ENCODE measurements around the gene ESPL1.

The ESPL1 gene

DNA sequence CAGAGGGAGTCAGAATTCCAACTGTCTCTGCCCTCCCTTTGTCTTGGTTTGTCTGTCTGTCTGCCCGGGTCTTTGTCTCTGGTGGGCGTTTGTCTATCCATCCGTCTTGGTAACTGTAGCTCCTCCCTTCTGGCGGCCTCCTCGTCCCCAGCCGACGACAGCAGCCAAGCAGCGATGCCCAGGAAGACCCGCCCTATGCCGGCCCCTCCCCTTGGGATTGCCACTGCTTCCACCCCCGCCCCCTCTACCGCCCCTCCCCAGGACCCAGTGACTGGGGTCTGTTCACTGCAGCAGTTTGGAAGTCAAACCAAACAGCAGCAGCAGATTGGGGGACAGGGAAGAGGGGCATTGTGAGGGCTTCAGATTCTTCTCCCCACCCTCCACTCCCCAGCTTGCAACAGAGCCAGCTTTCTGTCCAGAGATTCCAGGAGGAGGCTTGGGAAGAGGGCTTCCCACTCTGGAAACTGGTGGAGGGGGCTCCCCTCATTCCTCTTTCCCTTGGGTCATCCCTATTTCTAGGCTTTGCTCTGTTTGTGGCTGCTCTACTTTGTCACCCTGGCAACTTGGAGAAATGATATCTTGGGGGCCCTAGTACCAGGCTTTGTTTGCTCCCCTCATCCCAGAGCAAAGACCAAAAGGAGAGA lies 33.7 kb upstream of the ESPL1 start:
- POLR2A ChIA-PET: no interaction called here
- TF ChIP-seq, protein P1, sequence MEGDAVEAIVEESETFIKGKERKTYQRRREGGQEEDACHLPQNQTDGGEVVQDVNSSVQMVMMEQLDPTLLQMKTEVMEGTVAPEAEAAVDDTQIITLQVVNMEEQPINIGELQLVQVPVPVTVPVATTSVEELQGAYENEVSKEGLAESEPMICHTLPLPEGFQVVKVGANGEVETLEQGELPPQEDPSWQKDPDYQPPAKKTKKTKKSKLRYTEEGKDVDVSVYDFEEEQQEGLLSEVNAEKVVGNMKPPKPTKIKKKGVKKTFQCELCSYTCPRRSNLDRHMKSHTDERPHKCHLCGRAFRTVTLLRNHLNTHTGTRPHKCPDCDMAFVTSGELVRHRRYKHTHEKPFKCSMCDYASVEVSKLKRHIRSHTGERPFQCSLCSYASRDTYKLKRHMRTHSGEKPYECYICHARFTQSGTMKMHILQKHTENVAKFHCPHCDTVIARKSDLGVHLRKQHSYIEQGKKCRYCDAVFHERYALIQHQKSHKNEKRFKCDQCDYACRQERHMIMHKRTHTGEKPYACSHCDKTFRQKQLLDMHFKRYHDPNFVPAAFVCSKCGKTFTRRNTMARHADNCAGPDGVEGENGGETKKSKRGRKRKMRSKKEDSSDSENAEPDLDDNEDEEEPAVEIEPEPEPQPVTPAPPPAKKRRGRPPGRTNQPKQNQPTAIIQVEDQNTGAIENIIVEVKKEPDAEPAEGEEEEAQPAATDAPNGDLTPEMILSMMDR (IDR thresholded peaks at IDR 0.05; ENCODE audit: control extremely low read depth, extremely low read depth, low read depth, missing control alignments): no peak
- CTCF ChIA-PET: interaction anchor here (0.9 to 2.1 kb wide), 2 partner anchors 20 to 38 kb away, joined by 3 to 8 read pairs; no protein-coding TSS in a partner anchor
- no peak for DNase-seq (ENCODE audit: extremely low spot score)

DNA sequence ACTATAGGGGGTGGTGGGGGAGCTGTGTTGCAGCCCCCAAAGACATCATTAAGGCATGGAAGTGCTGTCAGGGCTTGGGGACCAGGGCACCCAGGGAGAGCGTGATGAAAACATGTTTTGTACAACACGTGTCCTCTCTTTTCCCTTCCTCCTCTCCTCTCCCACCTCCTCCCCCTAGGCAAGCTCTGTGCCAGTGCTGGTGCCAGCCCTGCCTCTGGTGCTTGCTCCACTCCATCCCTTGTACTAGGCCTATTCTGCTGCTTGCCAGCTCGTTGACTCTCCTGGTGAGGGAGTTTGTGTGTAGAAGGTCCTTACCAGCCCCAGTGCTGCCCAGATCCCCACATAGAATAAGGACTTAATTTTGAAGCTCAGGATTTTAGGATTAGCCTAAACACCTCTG lies 32.9 kb upstream of the ESPL1 start:
- ChIA-PET POLR2A (no interaction called here), CTCF (interaction anchor here (0.8 to 2.9 kb wide), 2 partner anchors 16 to 21 kb away, joined by 3 to 8 read pairs; no protein-coding TSS in a partner anchor)
- DNase-seq (ENCODE audit: extremely low spot score): no peak
- TF ChIP-seq, protein P1 (IDR thresholded peaks at IDR 0.05; ENCODE audit: control extremely low read depth, extremely low read depth, low read depth, missing control alignments): no peak

DNA sequence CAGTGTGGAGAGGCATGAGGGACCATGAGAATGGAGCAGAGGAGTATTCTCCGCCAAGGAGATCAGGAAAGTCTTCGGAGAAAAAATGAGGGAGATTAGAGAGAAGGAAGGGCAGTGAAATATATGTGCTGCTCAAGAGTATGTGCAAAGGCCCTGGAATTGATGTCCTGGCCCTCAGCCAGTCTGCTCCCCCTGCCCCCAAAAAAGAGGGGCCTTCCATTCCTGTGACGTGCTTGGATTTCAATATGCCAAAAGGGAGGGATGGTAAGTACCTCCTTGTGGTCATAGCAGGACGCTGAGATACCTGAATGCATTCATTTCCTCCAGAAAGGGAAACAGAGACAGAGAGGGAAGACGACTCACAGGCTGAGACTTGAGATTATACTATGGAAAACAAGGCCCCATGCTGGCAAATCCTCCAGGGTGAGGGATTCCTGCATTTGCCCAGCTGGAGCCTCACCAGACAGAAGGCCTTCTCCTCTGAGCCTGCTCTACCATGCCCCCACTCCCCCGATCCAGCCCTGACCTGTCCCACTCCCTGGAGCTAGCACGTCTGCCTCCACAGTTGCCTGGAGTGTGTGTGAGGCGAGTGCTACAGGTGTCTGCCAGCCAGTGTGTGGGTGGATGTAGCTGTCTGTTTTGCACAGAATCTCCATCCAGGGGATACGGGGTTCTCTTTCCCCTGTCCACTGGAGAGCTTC lies 32.2 kb upstream of the ESPL1 start:
- POLR2A ChIA-PET: no interaction called here
- DNase-seq (ENCODE audit: extremely low spot score): no peak
- CTCF ChIA-PET: interaction anchor here (0.8 to 2.9 kb wide), 9 partner anchors 11 to 170 kb away, joined by 3 to 12 read pairs (median 4); no protein-coding TSS in a partner anchor
- TF ChIP-seq, protein P1 (IDR thresholded peaks at IDR 0.05; ENCODE audit: control extremely low read depth, extremely low read depth, low read depth, missing control alignments): no peak

DNA sequence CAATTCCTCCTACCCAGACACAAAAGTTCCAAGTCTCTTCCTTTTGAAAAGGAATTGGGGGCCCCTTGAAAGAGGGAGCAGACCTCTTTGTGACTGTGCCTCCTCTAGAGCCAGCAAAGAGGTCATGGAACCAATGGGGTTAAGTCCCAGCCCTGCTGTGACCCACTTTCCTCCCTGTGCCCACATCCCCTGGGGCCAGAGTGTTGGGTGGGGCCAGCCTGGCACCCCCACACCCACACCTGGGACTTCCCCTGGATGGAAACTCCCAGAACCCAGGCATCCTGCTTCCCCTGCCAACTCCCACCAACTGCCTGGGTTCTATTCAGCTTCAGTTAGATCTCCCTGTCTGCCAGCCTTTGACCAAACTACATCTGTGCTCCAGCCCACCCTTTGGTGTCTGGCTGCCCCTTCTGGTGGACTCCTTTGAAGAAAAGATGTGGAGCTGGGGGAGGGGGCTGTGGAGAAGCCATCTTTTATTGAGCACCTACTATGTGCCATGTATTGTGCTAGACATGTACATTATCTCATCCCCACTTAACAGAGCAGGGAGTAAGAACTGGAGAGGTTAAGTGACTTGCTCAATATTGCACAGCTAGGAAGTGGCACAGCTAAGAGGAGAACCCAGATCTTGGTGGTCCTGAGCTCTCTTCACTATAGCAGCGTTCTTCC lies 31.5 kb upstream of the ESPL1 start:
- no peak for DNase-seq (ENCODE audit: extremely low spot score)
- TF ChIP-seq, protein P1 (IDR thresholded peaks at IDR 0.05; ENCODE audit: control extremely low read depth, extremely low read depth, low read depth, missing control alignments): no peak
- ChIA-PET POLR2A (no interaction called here), CTCF (interaction anchor here (0.8 to 2.9 kb wide), 9 partner anchors 11 to 171 kb away, joined by 3 to 12 read pairs (median 4); no protein-coding TSS in a partner anchor)

DNA sequence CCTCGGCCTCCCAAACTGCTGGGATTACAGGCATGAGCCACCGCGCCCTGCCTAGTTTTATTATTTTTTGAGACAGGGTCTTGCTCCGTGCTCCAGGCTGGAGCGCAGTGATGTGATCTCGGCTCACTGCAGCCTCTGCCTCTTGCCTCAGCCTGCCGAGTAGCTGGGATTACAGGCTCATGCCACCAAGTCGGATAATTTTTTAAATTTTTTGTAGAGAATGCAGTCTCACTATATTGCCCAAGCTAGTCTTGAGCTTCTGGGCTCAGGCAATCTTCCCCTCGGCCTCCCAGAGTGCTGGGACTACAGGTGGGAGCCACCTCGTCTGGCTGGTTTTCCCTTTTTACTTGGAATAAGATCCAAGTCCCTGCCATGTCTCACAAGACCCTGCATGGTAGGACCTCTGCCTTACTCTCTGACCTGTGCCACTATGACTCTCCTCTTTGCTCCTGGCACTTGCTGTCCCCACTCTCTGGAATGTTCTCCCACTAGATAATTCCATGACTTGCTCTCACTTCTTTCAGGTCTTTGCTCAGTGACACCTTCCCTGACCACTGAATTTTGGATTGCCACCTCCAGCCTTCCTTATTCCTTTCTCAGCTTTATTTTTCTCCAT lies 28.3 kb upstream of the ESPL1 start:
- POLR2A ChIA-PET: no interaction called here
- TF ChIP-seq, protein P1 (IDR thresholded peaks at IDR 0.05; ENCODE audit: control extremely low read depth, extremely low read depth, low read depth, missing control alignments): no peak
- CTCF ChIA-PET: interaction anchor here (1.6 to 4.5 kb wide), 4 partner anchors 11 to 81 kb away, joined by 3 to 40 read pairs (median 4); partner anchors contain the start of gene AAAS
- no peak for DNase-seq (ENCODE audit: extremely low spot score)
